Limb (tissue), 2 donors: Measurements from ENCODE around the gene SPATA32.

ENCODE experiments used
- DNase-seq, 2 donors: peaks; one replicate each; pipeline ENCODE4 v3.0.0-alpha.2; 2016; ENCODE audit errors: extremely low spot score in 2 of 2

SPATA32 gene

GRCh38 chr17:45230410-45230786, 31.5 kb downstream of the SPATA32 start:
- no peak for DNase-seq

- no peak for DNase-seq
These were observed 32.0 kb downstream of the SPATA32 start for GRCh38 chr17:45229681-45230409.

- DNase-seq, result peak in 1 of 2 donors; percentile 63
These were observed 32.9 kb downstream of the SPATA32 start for GRCh38 chr17:45228763-45229539.

GRCh38 chr17:45227926-45228762, 33.8 kb downstream of the SPATA32 start:
- DNase-seq, result no peak

- no peak for DNase-seq
These were observed 34.6 kb downstream of the SPATA32 start for GRCh38 chr17:45227101-45227925.

- no peak for DNase-seq
These were observed 35.3 kb downstream of the SPATA32 start for GRCh38 chr17:45226576-45226975.

- DNase-seq, result no peak
These were observed 35.8 kb downstream of the SPATA32 start for GRCh38 chr17:45225964-45226530.

- DNase-seq, result no peak
These were observed 36.7 kb downstream of the SPATA32 start for GRCh38 chr17:45225051-45225700.

GRCh38 chr17:45224671-45225050, 37.2 kb downstream of the SPATA32 start:
- no peak for DNase-seq

GRCh38 chr17:45223539-45224528, 38.1 kb downstream of the SPATA32 start:
- DNase-seq, result no peak

- DNase-seq, result no peak
These were observed 38.8 kb downstream of the SPATA32 start for GRCh38 chr17:45222996-45223538.

GRCh38 chr17:45222289-45222995, 39.5 kb downstream of the SPATA32 start:
- no peak for DNase-seq

GRCh38 chr17:45222014-45222288, 39.9 kb downstream of the SPATA32 start:
- no peak for DNase-seq

- DNase-seq, result no peak
These were observed 40.5 kb downstream of the SPATA32 start, which contains the start of gene FMNL1 for GRCh38 chr17:45221081-45222013. Gene FMNL1, plus strand, starts transcription at chr17:45221885. Its CDS starts 240 bp downstream, at chr17:45222125.

GRCh38 chr17:45220079-45220478, 41.8 kb downstream of the SPATA32 start:
- no peak for DNase-seq

- DNase-seq, result peak; percentile 89 to 90
These were observed 42.8 kb downstream of the SPATA32 start for GRCh38 chr17:45218895-45219661.
